Brain pericyte (primary cell): ENCODE results near the gene TNFRSF4.
"Not testable (repeated sequence)": the region's sequence is repeated elsewhere in the genome, so short reads cannot be mapped to it uniquely, and the experiment has no call there.

Experiments
- DNase-seq: peaks from one replicate; pipeline ENCODE4 v3.0.0-alpha.2; 2012; ENCODE audit warnings: low read depth, low spot score

The TNFRSF4 gene

GRCh38 chr1:1182491-1183220 is 31.3 kb downstream of the TNFRSF4 start:
- no peak for DNase-seq

- no peak for DNase-seq
Measured at GRCh38 chr1:1181938-1182410, 32.0 kb downstream of the TNFRSF4 start.

GRCh38 chr1:1181129-1181937 is 32.6 kb downstream of the TNFRSF4 start:
- no peak for DNase-seq

GRCh38 chr1:1179983-1180861 is 33.7 kb downstream of the TNFRSF4 start:
- DNase-seq = no peak

- DNase-seq = no peak
Measured at GRCh38 chr1:1179346-1179982, 34.5 kb downstream of the TNFRSF4 start.

GRCh38 chr1:1178794-1179331 is 35.1 kb downstream of the TNFRSF4 start:
- DNase-seq = no peak

GRCh38 chr1:1177452-1178206 is 36.3 kb downstream of the TNFRSF4 start:
- DNase-seq = no peak

GRCh38 chr1:1176931-1177330 is 37.0 kb downstream of the TNFRSF4 start:
- no peak for DNase-seq

GRCh38 chr1:1176063-1176761 is 37.7 kb downstream of the TNFRSF4 start:
- DNase-seq = not testable (repeated sequence)

GRCh38 chr1:1175221-1176062 is 38.5 kb downstream of the TNFRSF4 start:
- DNase-seq = no peak

GRCh38 chr1:1173793-1174415 is 40.0 kb downstream of the TNFRSF4 start, which contains the start of gene TTLL10:
TTLL10 (plus strand) TSS chr1:1173880; CDS start chr1:1179216, 5,336 bp downstream.
- DNase-seq = no peak

- no peak for DNase-seq
Measured at GRCh38 chr1:1173061-1173792, 40.7 kb downstream of the TNFRSF4 start.

GRCh38 chr1:1171546-1172340 is 42.2 kb downstream of the TNFRSF4 start:
- no peak for DNase-seq

GRCh38 chr1:1171161-1171545 is 42.8 kb downstream of the TNFRSF4 start:
- DNase-seq = no peak

- DNase-seq = no peak
Measured at GRCh38 chr1:1170215-1171091, 43.5 kb downstream of the TNFRSF4 start.
